HepG2 (cell line): ENCODE measurements around the gene CYP26B1. TPM values are rescaled to one million over a fixed set of nuclear protein-coding genes. Genes with fewer than 3 reads are reported as not detected.

Source experiments
- AGO2 ChIP-seq: fragments of 200-400 bp; formaldehyde crosslinking; optimal IDR thresholded peaks from 2 replicates; pipeline ENCODE3; 2017; ENCODE audit warnings: mild to moderate bottlenecking, low read depth, low read length, moderate library complexity
- HNRNPL ChIP-seq: fragments of 200-400 bp; formaldehyde crosslinking; IDR thresholded peaks from 2 replicates; pipeline ENCODE4 v1.6.1; 2017; ENCODE audit warnings: mild to moderate bottlenecking, low read depth, low read length
- KIAA2018 ChIP-seq: sonication (generic); formaldehyde crosslinking; IDR thresholded peaks from 2 replicates; pipeline ENCODE4 v1.5.0; 2020; ENCODE audit warnings: mild to moderate bottlenecking, missing genetic modification reagents, borderline replicate concordance
- MYPOP ChIP-seq: sonication (generic); formaldehyde crosslinking; IDR thresholded peaks from 2 replicates; pipeline ENCODE4 v1.8.1; 2023; ENCODE audit warnings: mild to moderate bottlenecking, moderate library complexity, missing genetic modification reagents
- NR2F6 ChIP-seq, 2 experiments: IDR thresholded peaks; 2 replicates each; pipeline ENCODE4 v1.6.1; 2016; ENCODE audit warnings: antibody characterized with exemption in 1 of 2, mild to moderate bottlenecking in 1 of 2
- REST ChIP-seq, 2 experiments: IDR thresholded peaks; 2 replicates each; pipeline ENCODE4 v1.6.1; 2011 to 2012; ENCODE audit warnings: low read length in 2 of 2, borderline replicate concordance in 1 of 2, low read depth in 1 of 2, mild to moderate bottlenecking in 1 of 2, moderate library complexity in 1 of 2
- TRAFD1 ChIP-seq: sonication (generic); formaldehyde crosslinking; IDR thresholded peaks from 2 replicates; pipeline ENCODE4 v1.5.1; 2020; ENCODE audit warnings: missing genetic modification reagents, mild to moderate bottlenecking, borderline replicate concordance
- ZBTB49 ChIP-seq: sonication (generic); formaldehyde crosslinking; IDR thresholded peaks from 2 replicates; pipeline ENCODE4 v1.4.0; 2020; ENCODE audit warnings: missing genetic modification reagents, borderline replicate concordance
- ZNF10 ChIP-seq: sonication (generic); formaldehyde crosslinking; IDR thresholded peaks from 2 replicates; pipeline ENCODE4 v1.4.0; 2020; ENCODE audit warnings: mild to moderate bottlenecking, low read depth, missing genetic modification reagents, borderline replicate concordance
- ZNF501 ChIP-seq: sonication (generic); formaldehyde crosslinking; IDR thresholded peaks from 2 replicates; pipeline ENCODE4 v1.5.1; 2020; ENCODE audit warnings: mild to moderate bottlenecking, moderate library complexity, missing genetic modification reagents
- polyA plus RNA-seq, 8 experiments: library from polyadenylated mRNA; depleted of rRNA in 3 of 8; stranded (reverse) in 7 of 8; unstranded in 1 of 8; fragments of >200 nt; fragmentation: Illumina TruSeq in 4 of 8; extraction: Trizol in 4 of 8; gene quantifications; 2 replicates each; pipeline versions ENCODE4 v1.2.1 to v1.2.3, GENCODE V29; 2011 to 2016; ENCODE audit warnings: low read depth in 4 of 8, missing spikeins in 1 of 8, mixed read lengths in 1 of 8; ENCODE audit not compliant: insufficient read depth in 1 of 8
- total RNA-seq, 5 experiments: library from RNA; depleted of rRNA; stranded (reverse); fragments of >200 nt; fragmentation: Illumina TruSeq; extraction: Trizol; gene quantifications; 2 replicates each; pipeline ENCODE4 v1.2.3, GENCODE V29; 2016; ENCODE audit warnings: low read depth in 1 of 5

CYP26B1 gene
- total and polyA plus RNA-seq, 2 of the 13 experiments (the other 11 are each of a cell fraction or from before 2014, with no cell fraction given): 0.05 to 0.07 TPM

- TF ChIP-seq MYPOP (peak; percentile 52; the same call in 1 of the 2 replicates), AGO2 (no peak), NR2F6 (IDR thresholded peaks at IDR 0.05) (no peak), NR2F6 (CRISPR knock-in tag; IDR thresholded peaks at IDR 0.05) (0 out of 2 replicates have a peak, but pooled peaks have one; percentile 33), ZNF10 (CRISPR knock-in tag) (no peak), TRAFD1 (CRISPR knock-in tag) (no peak), ZBTB49 (CRISPR knock-in tag) (no peak), REST (IDR thresholded peaks at IDR 0.05; ENCODE audit: borderline replicate concordance in 1 of 2, low read depth in 1 of 2, low read length in 2 of 2) (no peak), ZNF501 (CRISPR knock-in tag) (peak; percentile 34; the same call in 1 of the 2 replicates), KIAA2018 (CRISPR knock-in tag) (no peak), HNRNPL (0 out of 2 replicates have a peak, but pooled peaks have one; percentile 41)
Measured at GRCh38 chr2:72137498-72138010, 10.1 kb downstream of the CYP26B1 start (continued).
